Thyroid gland (tissue), 4 donors: ENCODE data around the gene TMEM120B.

ENCODE experiments used
- CTCF ChIP-seq, 6 experiments: fragments of 200-600 bp in 3 of 6; fragments of 450-650 bp in 3 of 6; sonication (generic) in 3 of 6; IDR thresholded peaks; one replicate each; pipeline ENCODE4 v1.5.1; 2016 to 2019; ENCODE audit warnings: antibody characterized with exemption in 6 of 6, mild to moderate bottlenecking in 2 of 6, inconsistent platforms in 1 of 6, moderate library complexity in 1 of 6
- POLR2A ChIP-seq, 2 donors: fragments of 450-650 bp; IDR thresholded peaks; one replicate each; pipeline ENCODE4 v1.6.1; 2017; ENCODE audit warnings: antibody characterized with exemption in 2 of 2, mild to moderate bottlenecking in 2 of 2, moderate library complexity in 1 of 2

GRCh38 chr12:121754836-121755235 is 42.3 kb downstream of the TMEM120B start:
- TF ChIP-seq CTCF (IDR thresholded peaks at IDR 0.05): no peak
- no peak for TF ChIP-seq POLR2A (IDR thresholded peaks at IDR 0.05)
